ENCODE data around the gene AGBL1. TPM values are rescaled to one million over a fixed set of nuclear protein-coding genes. Genes with fewer than 3 reads are reported as not detected.

The AGBL1 gene
- total and polyA plus RNA-seq, 2 donors, result under 0.01 to 0.02 TPM

- no peaks in the 10 kb centered on the region for H3K9me3 ChIP-seq (ENCODE audit: control insufficient read depth in 2 of 2, insufficient read depth in 1 of 2, low read length in 1 of 2)
- 75% methylated on average over 10 of the region's 10 CpGs for WGBS
- H3K27me3 ChIP-seq (ENCODE audit: control insufficient read depth in 2 of 2, insufficient read depth in 1 of 2, low read length in 1 of 2), result no peaks in the 10 kb centered on the region
- no peak for DNase-seq (ENCODE audit: low read depth in 6 of 9, low spot score in 9 of 9)
- no peak overlapping the region for H3K27ac ChIP-seq (ENCODE audit: low read depth in 1 of 2, low read length in 1 of 2)
- H3K36me3 ChIP-seq (ENCODE audit: control insufficient read depth in 2 of 2, insufficient read depth in 2 of 2, low read length in 1 of 2), result no peaks in the 10 kb centered on the region
- no peak overlapping the region for H3K4me3 ChIP-seq (ENCODE audit: low read length in 2 of 2)
- H3K4me1 ChIP-seq (ENCODE audit: control insufficient read depth in 2 of 2, insufficient read depth in 2 of 2, low read length in 2 of 2), result no peaks in the 10 kb centered on the region
Observed at GRCh38 chr15:86892774-86893449, 813.2 kb downstream of the AGBL1 start.

- Histone ChIP-seq H3K4me1 (ENCODE audit: control insufficient read depth in 2 of 2, insufficient read depth in 2 of 2, low read length in 2 of 2) (no peaks in the 10 kb centered on the region), H3K9me3 (ENCODE audit: control insufficient read depth in 2 of 2, insufficient read depth in 1 of 2, low read length in 1 of 2) (no peaks in the 10 kb centered on the region), H3K4me3 (ENCODE audit: low read length in 2 of 2) (no peak overlapping the region), H3K27ac (ENCODE audit: low read depth in 1 of 2, low read length in 1 of 2) (no peak overlapping the region), H3K27me3 (ENCODE audit: control insufficient read depth in 2 of 2, insufficient read depth in 1 of 2, low read length in 1 of 2) (no peaks in the 10 kb centered on the region), H3K36me3 (ENCODE audit: control insufficient read depth in 2 of 2, insufficient read depth in 2 of 2, low read length in 1 of 2) (no peaks in the 10 kb centered on the region)
- no peak for DNase-seq (ENCODE audit: low read depth in 6 of 9, low spot score in 9 of 9)
- WGBS, result 76% methylated on average over 3 of the region's 3 CpGs
Observed at GRCh38 chr15:86894269-86894668, 814.6 kb downstream of the AGBL1 start.

GRCh38 chr15:86903642-86904421 lies 824.2 kb downstream of the AGBL1 start:
- H3K9me3 ChIP-seq (ENCODE audit: control insufficient read depth in 2 of 2, insufficient read depth in 1 of 2, low read length in 1 of 2), result no peaks in the 10 kb centered on the region
- H3K4me3 ChIP-seq (ENCODE audit: low read length in 2 of 2), result no peak overlapping the region
- no peak for DNase-seq (ENCODE audit: low read depth in 6 of 9, low spot score in 9 of 9)
- 25% methylated on average over 4 of the region's 4 CpGs for WGBS
- H3K36me3 ChIP-seq (ENCODE audit: control insufficient read depth in 2 of 2, insufficient read depth in 2 of 2, low read length in 1 of 2), result no peaks in the 10 kb centered on the region
- no peaks in the 10 kb centered on the region for H3K4me1 ChIP-seq (ENCODE audit: control insufficient read depth in 2 of 2, insufficient read depth in 2 of 2, low read length in 2 of 2)
- no peak overlapping the region for H3K27ac ChIP-seq (ENCODE audit: low read depth in 1 of 2, low read length in 1 of 2)
- H3K27me3 ChIP-seq (ENCODE audit: control insufficient read depth in 2 of 2, insufficient read depth in 1 of 2, low read length in 1 of 2), result no peaks in the 10 kb centered on the region

- Histone ChIP-seq H3K27ac (ENCODE audit: low read depth in 1 of 2, low read length in 1 of 2) (no peak overlapping the region), H3K9me3 (ENCODE audit: control insufficient read depth in 2 of 2, insufficient read depth in 1 of 2, low read length in 1 of 2) (no peaks in the 10 kb centered on the region), H3K36me3 (ENCODE audit: control insufficient read depth in 2 of 2, insufficient read depth in 2 of 2, low read length in 1 of 2) (no peaks in the 10 kb centered on the region), H3K4me3 (ENCODE audit: low read length in 2 of 2) (no peak overlapping the region), H3K4me1 (ENCODE audit: control insufficient read depth in 2 of 2, insufficient read depth in 2 of 2, low read length in 2 of 2) (no peaks in the 10 kb centered on the region), H3K27me3 (ENCODE audit: control insufficient read depth in 2 of 2, insufficient read depth in 1 of 2, low read length in 1 of 2) (no peaks in the 10 kb centered on the region)
- 76% methylated on average over 3 of the region's 3 CpGs for WGBS
- no peak for DNase-seq (ENCODE audit: low read depth in 6 of 9, low spot score in 9 of 9)
Observed at GRCh38 chr15:86905625-86906256, 826.1 kb downstream of the AGBL1 start.

- 62% methylated on average over 2 of the region's 2 CpGs for WGBS
- H3K27ac ChIP-seq (ENCODE audit: low read depth in 1 of 2, low read length in 1 of 2), result no peak overlapping the region
Observed at GRCh38 chr15:86906376-86906775, 826.7 kb downstream of the AGBL1 start.

GRCh38 chr15:86911022-86911421 lies 831.4 kb downstream of the AGBL1 start:
- Histone ChIP-seq H3K9me3 (ENCODE audit: control insufficient read depth in 2 of 2, insufficient read depth in 1 of 2, low read length in 1 of 2) (no peaks in the 10 kb centered on the region), H3K27me3 (ENCODE audit: control insufficient read depth in 2 of 2, insufficient read depth in 1 of 2, low read length in 1 of 2) (no peaks in the 10 kb centered on the region), H3K4me3 (ENCODE audit: low read length in 2 of 2) (no peak overlapping the region), H3K36me3 (ENCODE audit: control insufficient read depth in 2 of 2, insufficient read depth in 2 of 2, low read length in 1 of 2) (no peaks in the 10 kb centered on the region), H3K27ac (ENCODE audit: low read depth in 1 of 2, low read length in 1 of 2) (no peak overlapping the region), H3K4me1 (ENCODE audit: control insufficient read depth in 2 of 2, insufficient read depth in 2 of 2, low read length in 2 of 2) (no peaks in the 10 kb centered on the region)
- no peak for DNase-seq (ENCODE audit: low read depth in 6 of 9, low spot score in 9 of 9)
- whole genome bisulfite sequencing, result 61% methylated on average over 5 of the region's 5 CpGs

More at GRCh38 chr15:86906376-86906775, 826.7 kb downstream of the AGBL1 start:
- no peak for DNase-seq (ENCODE audit: low read depth in 6 of 9, low spot score in 9 of 9)
- Histone ChIP-seq H3K36me3 (ENCODE audit: control insufficient read depth in 2 of 2, insufficient read depth in 2 of 2, low read length in 1 of 2) (no peaks in the 10 kb centered on the region), H3K9me3 (ENCODE audit: control insufficient read depth in 2 of 2, insufficient read depth in 1 of 2, low read length in 1 of 2) (no peaks in the 10 kb centered on the region), H3K4me3 (ENCODE audit: low read length in 2 of 2) (no peak overlapping the region), H3K4me1 (ENCODE audit: control insufficient read depth in 2 of 2, insufficient read depth in 2 of 2, low read length in 2 of 2) (no peaks in the 10 kb centered on the region), H3K27me3 (ENCODE audit: control insufficient read depth in 2 of 2, insufficient read depth in 1 of 2, low read length in 1 of 2) (no peaks in the 10 kb centered on the region)

- Histone ChIP-seq H3K27ac (ENCODE audit: low read depth in 1 of 2, low read length in 1 of 2) (no peak overlapping the region), H3K9me3 (ENCODE audit: control insufficient read depth in 2 of 2, insufficient read depth in 1 of 2, low read length in 1 of 2) (no peaks in the 10 kb centered on the region), H3K4me3 (ENCODE audit: low read length in 2 of 2) (no peak overlapping the region), H3K4me1 (ENCODE audit: control insufficient read depth in 2 of 2, insufficient read depth in 2 of 2, low read length in 2 of 2) (no peaks in the 10 kb centered on the region), H3K36me3 (ENCODE audit: control insufficient read depth in 2 of 2, insufficient read depth in 2 of 2, low read length in 1 of 2) (no peaks in the 10 kb centered on the region), H3K27me3 (ENCODE audit: control insufficient read depth in 2 of 2, insufficient read depth in 1 of 2, low read length in 1 of 2) (no peaks in the 10 kb centered on the region)
- DNase-seq (ENCODE audit: low read depth in 6 of 9, low spot score in 9 of 9), result no peak
- WGBS, result 95% methylated on average over 1 of the region's 1 CpG
Observed at GRCh38 chr15:86912661-86913060, 833.0 kb downstream of the AGBL1 start.

- Histone ChIP-seq H3K36me3 (ENCODE audit: control insufficient read depth in 2 of 2, insufficient read depth in 2 of 2, low read length in 1 of 2) (no peaks in the 10 kb centered on the region), H3K4me1 (ENCODE audit: control insufficient read depth in 2 of 2, insufficient read depth in 2 of 2, low read length in 2 of 2) (no peaks in the 10 kb centered on the region), H3K27me3 (ENCODE audit: control insufficient read depth in 2 of 2, insufficient read depth in 1 of 2, low read length in 1 of 2) (no peaks in the 10 kb centered on the region), H3K4me3 (ENCODE audit: low read length in 2 of 2) (no peak overlapping the region), H3K9me3 (ENCODE audit: control insufficient read depth in 2 of 2, insufficient read depth in 1 of 2, low read length in 1 of 2) (no peaks in the 10 kb centered on the region), H3K27ac (ENCODE audit: low read depth in 1 of 2, low read length in 1 of 2) (no peak overlapping the region)
- DNase-seq (ENCODE audit: low read depth in 6 of 9, low spot score in 9 of 9), result no peak
- 32% methylated on average over 12 of the region's 12 CpGs for WGBS
Observed at GRCh38 chr15:86915811-86916331, 836.2 kb downstream of the AGBL1 start.
